Hepatocyte (in vitro differentiated cells): ENCODE results near the gene SFRP2. TPM values are rescaled to one million over a fixed set of nuclear protein-coding genes. Genes with fewer than 3 reads are reported as not detected.

Experiments
- DNase-seq: peaks from one replicate; pipeline ENCODE4 v3.0.0-alpha.2; 2016; ENCODE audit warnings: low spot score
- H2AFZ ChIP-seq: fragments of 200-600 bp; sonication (generic); 2 replicates; pipeline ENCODE4 v1.6.0; 2016; ENCODE audit warnings: antibody characterized with exemption, mild to moderate bottlenecking
- H3K27ac ChIP-seq: fragments of 200-600 bp; sonication (generic); 2 replicates; pipeline ENCODE4 v1.5.1; 2016; ENCODE audit warnings: mild to moderate bottlenecking
- H3K27me3 ChIP-seq: fragments of 200-600 bp; sonication (generic); 2 replicates; pipeline ENCODE4 v1.6.1; 2016
- H3K36me3 ChIP-seq: fragments of 200-600 bp; sonication (generic); replicated peaks from 2 replicates; pipeline ENCODE4 v1.5.1; 2016; ENCODE audit warnings: low read depth; ENCODE audit not compliant: insufficient read depth
- H3K4me1 ChIP-seq: fragments of 200-600 bp; sonication (generic); 2 replicates; pipeline ENCODE4 v1.5.1; 2016; ENCODE audit warnings: mild to moderate bottlenecking, moderate library complexity; ENCODE audit not compliant: insufficient read depth
- H3K4me2 ChIP-seq: fragments of 200-600 bp; sonication (generic); 2 replicates; pipeline ENCODE4 v1.6.0; 2016
- H3K4me3 ChIP-seq: fragments of 200-600 bp; sonication (generic); 2 replicates; pipeline ENCODE4 v1.5.1; 2016; ENCODE audit warnings: mild to moderate bottlenecking
- H3K79me2 ChIP-seq: fragments of 200-600 bp; sonication (generic); 2 replicates; pipeline ENCODE4 v1.6.0; 2017; ENCODE audit warnings: mild to moderate bottlenecking
- H3K9me2 ChIP-seq: fragments of 200-600 bp; sonication (generic); replicated peaks from 2 replicates; pipeline ENCODE4 v1.6.0; 2017; ENCODE audit warnings: mild to moderate bottlenecking; ENCODE audit not compliant: insufficient read depth
- H3K9me3 ChIP-seq: fragments of 200-600 bp; sonication (generic); 2 replicates; pipeline ENCODE4 v1.5.1; 2016; ENCODE audit warnings: low read depth, mild to moderate bottlenecking
- H4K20me1 ChIP-seq: fragments of 200-600 bp; sonication (generic); 2 replicates; pipeline ENCODE4 v1.6.0; 2016; ENCODE audit warnings: mild to moderate bottlenecking; ENCODE audit not compliant: insufficient read depth, poor library complexity, severe bottlenecking
- CTCF ChIP-seq: fragments of 200-600 bp; sonication (generic); IDR thresholded peaks from 2 replicates; pipeline ENCODE4 v1.5.1; 2016; ENCODE audit warnings: antibody characterized with exemption, mild to moderate bottlenecking; ENCODE audit not compliant: poor library complexity
- EZH2 ChIP-seq: fragments of 200-600 bp; sonication (generic); IDR thresholded peaks from 2 replicates; pipeline ENCODE4 v1.6.1; 2016; ENCODE audit warnings: antibody characterized with exemption, mild to moderate bottlenecking, borderline replicate concordance
- EZH2phosphoT487 ChIP-seq: fragments of 200-600 bp; sonication (generic); IDR thresholded peaks from one replicate; pipeline ENCODE4 v1.6.1; 2018; ENCODE audit warnings: antibody characterized with exemption, mild to moderate bottlenecking, low read depth, moderate library complexity; ENCODE audit not compliant: unreplicated experiment, severe bottlenecking
- WGBS: methylation state at CpG from one replicate; pipeline ENCODE4 v1.1.6; 2016; ENCODE audit warnings: low lambda C conversion rate; ENCODE audit errors: missing lambda C conversion rate; 5-methylcytosine and 5-hydroxymethylcytosine counted together
- polyA plus RNA-seq: library from polyadenylated mRNA; unstranded; fragments of >200 nt; fragmentation: Nextera tagmentation; extraction: Ambion mirVana; gene quantifications from 2 replicates; pipeline ENCODE4 v1.2.1, GENCODE V29; 2016
- total RNA-seq: library from RNA; depleted of rRNA; stranded (reverse); fragments of >200 nt; gene quantifications from 2 replicates; pipeline ENCODE4 v1.2.3, GENCODE V29; 2014

The SFRP2 gene
- total and polyA plus RNA-seq, 2 experiments from 2014 or later: 15.0 to 42.8 TPM

DNA sequence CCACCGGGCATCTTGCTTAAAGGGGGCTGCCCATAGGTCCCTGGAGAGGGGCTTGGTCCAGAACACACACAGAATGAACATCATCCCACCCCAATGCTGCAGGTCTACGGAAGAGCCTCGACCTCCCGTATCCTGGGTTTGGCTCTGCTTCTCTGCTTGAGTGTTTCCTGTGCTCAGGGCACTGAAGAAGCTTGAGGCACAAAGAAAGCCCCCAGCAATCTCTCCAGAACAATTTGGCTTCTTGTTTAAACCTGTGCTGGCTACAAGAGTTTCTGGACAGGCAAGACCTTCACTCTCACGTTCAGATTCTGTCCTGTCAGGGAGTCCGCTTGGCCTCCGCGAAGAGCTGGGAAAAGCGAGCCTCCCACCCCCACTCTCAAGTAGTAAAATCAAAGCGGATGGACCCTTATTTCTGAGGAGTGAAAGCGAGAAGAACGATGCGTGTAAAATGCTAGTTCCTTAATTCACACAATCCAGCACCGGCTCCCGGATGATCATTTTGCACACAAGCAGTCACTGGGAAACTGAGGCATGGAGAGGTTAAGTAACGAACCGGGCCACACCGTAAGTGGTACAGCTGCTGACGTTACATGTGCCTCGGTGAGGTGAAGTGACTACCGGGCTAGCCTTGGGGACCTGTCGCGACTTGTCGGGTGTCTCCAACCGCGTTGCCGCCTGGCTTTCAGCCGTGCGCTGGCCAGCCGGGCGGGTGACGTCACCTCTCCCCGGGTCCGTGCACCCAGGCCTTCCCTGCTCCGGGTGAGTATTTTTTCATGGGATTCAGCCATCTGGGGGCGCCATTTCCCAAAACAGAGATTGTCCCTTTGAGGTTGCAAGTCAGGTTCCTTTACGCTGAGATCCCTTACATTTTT lies 3.1 kb upstream of the SFRP2 start:
- H2AFZ ChIP-seq: peak overlapping the region; percentile 56
- H3K79me2 ChIP-seq: no peaks in the 10 kb centered on the region
- H3K27ac ChIP-seq: no peak overlapping the region
- whole genome bisulfite sequencing: 14% methylated on average over 37 of the region's 37 CpGs
- H3K27me3 ChIP-seq: peaks cover 76% of the 10 kb centered on the region
- peak; percentile 78 for DNase-seq
- no peaks in the 10 kb centered on the region for H4K20me1 ChIP-seq
- H3K9me3 ChIP-seq: no peaks in the 10 kb centered on the region
- no peaks in the 10 kb centered on the region for H3K9me2 ChIP-seq
- TF ChIP-seq CTCF (peak; percentile 64), EZH2 (peak; percentile 13), EZH2phosphoT487 (no peak)
- H3K4me1 ChIP-seq: peaks cover 36% of the 10 kb centered on the region
- H3K36me3 ChIP-seq: no peaks in the 10 kb centered on the region
- H3K4me2 ChIP-seq: peak overlapping the region; percentile 88
- peak overlapping the region; percentile 25 for H3K4me3 ChIP-seq

DNA sequence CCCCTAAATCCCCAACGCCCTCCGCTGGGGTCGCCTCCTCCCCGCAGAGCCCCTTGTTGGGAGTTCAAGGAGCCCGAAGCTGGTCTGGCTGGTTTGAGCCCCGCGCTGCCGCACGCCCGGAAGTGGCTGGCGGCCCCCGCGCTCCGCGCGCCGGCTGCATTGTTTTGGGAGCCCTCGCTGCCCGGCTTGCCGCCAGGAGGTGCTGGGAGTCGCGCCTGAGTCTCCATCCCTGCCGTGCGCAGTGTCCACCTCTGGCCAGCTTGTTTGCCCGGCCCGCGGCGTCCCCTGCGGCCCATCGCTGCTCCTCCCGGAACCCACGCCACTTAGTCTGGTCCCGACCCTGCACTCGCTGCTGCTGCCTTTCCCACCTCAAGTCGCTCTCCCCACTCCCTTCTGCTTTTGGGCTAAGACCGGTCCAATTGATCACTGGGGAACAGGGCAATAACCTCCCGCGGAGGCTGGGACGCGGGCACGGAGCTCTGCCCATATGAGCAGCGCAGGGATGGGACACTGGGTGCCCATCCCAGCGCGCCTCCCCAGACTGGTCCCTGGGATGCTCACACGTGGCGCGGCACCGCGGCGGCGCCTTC lies 2.2 kb upstream of the SFRP2 start:
- no peaks in the 10 kb centered on the region for H3K9me3 ChIP-seq
- H3K27ac ChIP-seq: no peak overlapping the region
- peak overlapping the region; percentile 88 for H3K4me2 ChIP-seq
- DNase-seq: peak; percentile 68
- no peaks in the 10 kb centered on the region for H3K79me2 ChIP-seq
- TF ChIP-seq CTCF (peak; percentile 43), EZH2phosphoT487 (no peak)
- no peak overlapping the region for H3K4me3 ChIP-seq
- no peaks in the 10 kb centered on the region for H4K20me1 ChIP-seq
- H3K36me3 ChIP-seq: no peaks in the 10 kb centered on the region
- no peaks in the 10 kb centered on the region for H3K9me2 ChIP-seq
- peaks cover 36% of the 10 kb centered on the region for H3K4me1 ChIP-seq
- 6% methylated on average over 51 of the region's 51 CpGs for WGBS
- H3K27me3 ChIP-seq: peaks cover 78% of the 10 kb centered on the region
- H2AFZ ChIP-seq: peak overlapping the region; percentile 74

GRCh38 chr4:153790500-153790865 lies 1.6 kb upstream of the SFRP2 start:
- no peaks in the 10 kb centered on the region for H3K9me2 ChIP-seq
- peaks cover 76% of the 10 kb centered on the region for H3K27me3 ChIP-seq
- no peak overlapping the region for H3K4me3 ChIP-seq
- TF ChIP-seq CTCF (no peak), EZH2phosphoT487 (no peak), EZH2 (no peak)
- H2AFZ ChIP-seq: peak overlapping the region; percentile 74
- H3K27ac ChIP-seq: no peak overlapping the region
- no peaks in the 10 kb centered on the region for H3K79me2 ChIP-seq
- no peak for DNase-seq
- no peaks in the 10 kb centered on the region for H3K36me3 ChIP-seq
- WGBS: 52% methylated on average over 10 of the region's 10 CpGs
- peaks cover 36% of the 10 kb centered on the region for H3K4me1 ChIP-seq
- H3K9me3 ChIP-seq: no peaks in the 10 kb centered on the region
- H3K4me2 ChIP-seq: peak overlapping the region; percentile 88
- no peaks in the 10 kb centered on the region for H4K20me1 ChIP-seq
